Activated CD8-positive, alpha-beta memory T cell treated with anti-CD3 and anti-CD28 coated beads, Interleukin-2, amount 50 U/mL, for 24 hours (primary cell): Measurements from ENCODE around the gene CYP11A1.

ENCODE experiments used
- DNase-seq: peaks from one replicate; pipeline ENCODE4 v3.0.0-alpha.2; 2020; ENCODE audit errors: extremely low read depth

CYP11A1 gene

GRCh38 chr15:74322558-74323180, 44.8 kb downstream of the CYP11A1 start:
- DNase-seq = peak; percentile 28

- no peak for DNase-seq
Measured at GRCh38 chr15:74320352-74321247, 46.8 kb downstream of the CYP11A1 start.

- no peak for DNase-seq
Measured at GRCh38 chr15:74319596-74320351, 47.7 kb downstream of the CYP11A1 start.

- no peak for DNase-seq
Measured at GRCh38 chr15:74319138-74319460, 48.3 kb downstream of the CYP11A1 start.

GRCh38 chr15:74318376-74319137, 48.9 kb downstream of the CYP11A1 start:
- no peak for DNase-seq

GRCh38 chr15:74317820-74318375, 49.5 kb downstream of the CYP11A1 start:
- no peak for DNase-seq

GRCh38 chr15:74316141-74316540, 51.3 kb downstream of the CYP11A1 start:
- DNase-seq = no peak

GRCh38 chr15:74315626-74316025, 51.8 kb downstream of the CYP11A1 start:
- no peak for DNase-seq

- DNase-seq = no peak
Measured at GRCh38 chr15:74314795-74315438, 52.5 kb downstream of the CYP11A1 start.

GRCh38 chr15:74313889-74314288, 53.6 kb downstream of the CYP11A1 start:
- no peak for DNase-seq

GRCh38 chr15:74312445-74313007, 54.9 kb downstream of the CYP11A1 start:
- no peak for DNase-seq

GRCh38 chr15:74311734-74312444, 55.6 kb downstream of the CYP11A1 start:
- DNase-seq = no peak

- DNase-seq = no peak
Measured at GRCh38 chr15:74307827-74308811, 59.3 kb downstream of the CYP11A1 start.

- DNase-seq = no peak
Measured at GRCh38 chr15:74306781-74307217, 60.6 kb downstream of the CYP11A1 start.

GRCh38 chr15:74305687-74306086, 61.8 kb downstream of the CYP11A1 start:
- no peak for DNase-seq

GRCh38 chr15:74304431-74304830, 63.0 kb downstream of the CYP11A1 start:
- no peak for DNase-seq

- no peak for DNase-seq
Measured at GRCh38 chr15:74303741-74304309, 63.6 kb downstream of the CYP11A1 start.

GRCh38 chr15:74302821-74303359, 64.6 kb downstream of the CYP11A1 start:
- DNase-seq = no peak
